Thoracic aorta (tissue), 2 donors: ENCODE data around the gene PALD1. TPM values are rescaled to one million over a fixed set of nuclear protein-coding genes. Genes with fewer than 3 reads are reported as not detected.

ENCODE experiments used
- ATAC-seq: fragments of 150-250 bp; one replicate; pipeline ENCODE4 v1.8.0; 2017; ENCODE audit warnings: low read depth; ENCODE audit not compliant: insufficient number of reproducible peaks, low FRiP score
- DNase-seq: peaks from one replicate; pipeline ENCODE4 v3.0.0-alpha.2; 2020; ENCODE audit warnings: low spot score
- H3K27ac ChIP-seq, 2 donors: fragments of 200-600 bp; sonication (generic); 1 replicate in 1 of 2; 2 replicates in 1 of 2; pipeline ENCODE4 v1.5.1; 2016; ENCODE audit warnings: mild to moderate bottlenecking in 2 of 2, moderate library complexity in 2 of 2
- H3K27me3 ChIP-seq: fragments of 200-600 bp; sonication (generic); replicated peaks from 2 replicates; pipeline ENCODE4 v1.6.0; 2016; ENCODE audit warnings: mild to moderate bottlenecking; ENCODE audit not compliant: insufficient read depth
- H3K36me3 ChIP-seq: fragments of 200-600 bp; sonication (generic); one replicate; pipeline ENCODE4 v1.5.1; 2016
- H3K4me1 ChIP-seq, 2 donors: fragments of 200-600 bp; sonication (generic); 1 replicate in 1 of 2; 2 replicates in 1 of 2; pipeline versions ENCODE4 v1.5.1 to v1.6.0; 2016; ENCODE audit warnings: low read depth in 2 of 2, mild to moderate bottlenecking in 1 of 2; ENCODE audit not compliant: control insufficient read depth in 1 of 2
- H3K4me3 ChIP-seq: fragments of 200-600 bp; sonication (generic); 2 replicates; pipeline ENCODE4 v1.5.1; 2016; ENCODE audit warnings: mild to moderate bottlenecking
- H3K9me3 ChIP-seq: fragments of 200-600 bp; sonication (generic); 2 replicates; pipeline ENCODE4 v1.5.1; 2016
- CTCF ChIP-seq: fragments of 200-600 bp; sonication (generic); IDR thresholded peaks from one replicate; pipeline ENCODE4 v1.5.1; 2019; ENCODE audit warnings: antibody characterized with exemption
- total RNA-seq, 2 donors: library from RNA; depleted of rRNA; stranded (reverse); fragments of >200 nt; gene quantifications; one replicate each; pipeline versions ENCODE4 v1.1.0 to v1.2.3, GENCODE V29; 2016

The PALD1 gene
- total RNA-seq, 2 donors from 2014 or later = 19.5 to 19.7 TPM

- Histone ChIP-seq H3K9me3 (no peaks in the 10 kb centered on the region), H3K4me3 (no peak overlapping the region), H3K36me3 (no peaks in the 10 kb centered on the region), H3K27ac (no peak overlapping the region), H3K4me1 (peaks cover 3 to 31% of the 10 kb centered on the region in 2 donors), H3K27me3 (no peaks in the 10 kb centered on the region)
- no peak for TF ChIP-seq CTCF
- DNase-seq (no peak), ATAC-seq (no peak)
Measured at GRCh38 chr10:70514591-70514990, 36.0 kb downstream of the PALD1 start.

- Histone ChIP-seq H3K4me1 (peaks cover 3 to 25% of the 10 kb centered on the region in 2 donors), H3K27me3 (no peaks in the 10 kb centered on the region), H3K4me3 (no peak overlapping the region), H3K27ac (no peak overlapping the region), H3K36me3 (no peaks in the 10 kb centered on the region), H3K9me3 (no peaks in the 10 kb centered on the region)
- ATAC-seq (no peak), DNase-seq (no peak)
- TF ChIP-seq CTCF = no peak
Measured at GRCh38 chr10:70515035-70515667, 36.6 kb downstream of the PALD1 start.

- Histone ChIP-seq H3K36me3 (no peaks in the 10 kb centered on the region), H3K4me3 (no peak overlapping the region), H3K4me1 (no peaks in the 10 kb centered on the region), H3K27ac (no peak overlapping the region), H3K9me3 (no peaks in the 10 kb centered on the region), H3K27me3 (no peaks in the 10 kb centered on the region)
- DNase-seq = no peak
- no peak for TF ChIP-seq CTCF
- no peak for ATAC-seq
Measured at GRCh38 chr10:70518695-70519094, 40.1 kb downstream of the PALD1 start.

GRCh38 chr10:70523057-70523456 is 44.5 kb downstream of the PALD1 start:
- Histone ChIP-seq H3K36me3 (no peaks in the 10 kb centered on the region), H3K4me3 (no peak overlapping the region), H3K27ac (no peak overlapping the region), H3K4me1 (no peaks in the 10 kb centered on the region), H3K9me3 (no peaks in the 10 kb centered on the region), H3K27me3 (no peaks in the 10 kb centered on the region)
- no peak for DNase-seq
- ATAC-seq = no peak
- no peak for TF ChIP-seq CTCF

- Histone ChIP-seq H3K27me3 (no peaks in the 10 kb centered on the region), H3K9me3 (no peaks in the 10 kb centered on the region), H3K4me3 (no peak overlapping the region), H3K36me3 (no peaks in the 10 kb centered on the region), H3K4me1 (no peaks in the 10 kb centered on the region), H3K27ac (no peak overlapping the region)
- no peak for TF ChIP-seq CTCF
- DNase-seq (no peak), ATAC-seq (no peak)
Measured at GRCh38 chr10:70523549-70523948, 45.0 kb downstream of the PALD1 start.
